ENCODE data around the gene FGGY. TPM values are rescaled to one million over a fixed set of nuclear protein-coding genes. Genes with fewer than 3 reads are reported as not detected.

Gene FGGY
- total and polyA plus RNA-seq, 4 donors: 16.0 to 67.0 (median 43.4) TPM

DNA sequence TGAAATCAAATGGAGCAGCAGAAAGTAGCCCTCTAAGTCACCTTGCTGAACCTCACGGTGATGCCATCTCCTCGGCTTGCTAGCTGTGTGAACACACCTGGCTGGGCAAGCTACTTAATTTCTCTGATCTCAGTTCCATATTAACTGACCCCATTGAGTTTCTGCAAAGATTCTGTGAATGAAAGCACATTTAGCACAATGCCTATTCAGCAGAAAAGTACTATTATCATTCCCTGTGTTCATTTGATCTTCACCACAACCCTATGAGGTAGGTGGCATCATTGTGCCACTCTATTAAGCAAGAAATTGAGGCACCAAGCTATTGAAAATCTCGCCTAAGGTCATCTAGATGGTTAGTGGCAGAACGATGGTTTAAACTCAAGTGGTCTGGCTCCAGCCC lies 387.8 kb downstream of the FGGY start:
- peaks cover 0 to 3% (median 0%) of the 10 kb centered on the region in 4 donors for H3K4me1 ChIP-seq (ENCODE audit: control insufficient read depth in 4 of 4, insufficient read depth in 4 of 4, low read length in 3 of 4)
- H3K36me3 ChIP-seq (ENCODE audit: control insufficient read depth in 4 of 4, insufficient read depth in 3 of 4, low read depth in 1 of 4, low read length in 3 of 4): peaks cover 3 to 14% (median 10%) of the 10 kb centered on the region in 4 donors
- DNase-seq (ENCODE audit: low spot score): no peak
- H3K27ac ChIP-seq (ENCODE audit: low read depth in 1 of 2, low read length in 2 of 2): no peak overlapping the region
- no peak overlapping the region for H3K9ac ChIP-seq (ENCODE audit: low read depth in 1 of 2, low read length in 2 of 2)
- no peaks in the 10 kb centered on the region for H3K27me3 ChIP-seq (ENCODE audit: control insufficient read depth in 4 of 4, insufficient read depth in 4 of 4, low read length in 3 of 4)
- TF ChIP-seq RXRA (IDR thresholded peaks at IDR 0.05) (no peak), RAD21 (IDR thresholded peaks at IDR 0.05) (no peak), NR2F2 (IDR thresholded peaks at IDR 0.05) (no peak), JUND (IDR thresholded peaks at IDR 0.05) (no peak), YY1 (IDR thresholded peaks at IDR 0.05) (no peak)
- TF ChIP-seq, protein P1, sequence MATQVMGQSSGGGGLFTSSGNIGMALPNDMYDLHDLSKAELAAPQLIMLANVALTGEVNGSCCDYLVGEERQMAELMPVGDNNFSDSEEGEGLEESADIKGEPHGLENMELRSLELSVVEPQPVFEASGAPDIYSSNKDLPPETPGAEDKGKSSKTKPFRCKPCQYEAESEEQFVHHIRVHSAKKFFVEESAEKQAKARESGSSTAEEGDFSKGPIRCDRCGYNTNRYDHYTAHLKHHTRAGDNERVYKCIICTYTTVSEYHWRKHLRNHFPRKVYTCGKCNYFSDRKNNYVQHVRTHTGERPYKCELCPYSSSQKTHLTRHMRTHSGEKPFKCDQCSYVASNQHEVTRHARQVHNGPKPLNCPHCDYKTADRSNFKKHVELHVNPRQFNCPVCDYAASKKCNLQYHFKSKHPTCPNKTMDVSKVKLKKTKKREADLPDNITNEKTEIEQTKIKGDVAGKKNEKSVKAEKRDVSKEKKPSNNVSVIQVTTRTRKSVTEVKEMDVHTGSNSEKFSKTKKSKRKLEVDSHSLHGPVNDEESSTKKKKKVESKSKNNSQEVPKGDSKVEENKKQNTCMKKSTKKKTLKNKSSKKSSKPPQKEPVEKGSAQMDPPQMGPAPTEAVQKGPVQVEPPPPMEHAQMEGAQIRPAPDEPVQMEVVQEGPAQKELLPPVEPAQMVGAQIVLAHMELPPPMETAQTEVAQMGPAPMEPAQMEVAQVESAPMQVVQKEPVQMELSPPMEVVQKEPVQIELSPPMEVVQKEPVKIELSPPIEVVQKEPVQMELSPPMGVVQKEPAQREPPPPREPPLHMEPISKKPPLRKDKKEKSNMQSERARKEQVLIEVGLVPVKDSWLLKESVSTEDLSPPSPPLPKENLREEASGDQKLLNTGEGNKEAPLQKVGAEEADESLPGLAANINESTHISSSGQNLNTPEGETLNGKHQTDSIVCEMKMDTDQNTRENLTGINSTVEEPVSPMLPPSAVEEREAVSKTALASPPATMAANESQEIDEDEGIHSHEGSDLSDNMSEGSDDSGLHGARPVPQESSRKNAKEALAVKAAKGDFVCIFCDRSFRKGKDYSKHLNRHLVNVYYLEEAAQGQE (IDR thresholded peaks at IDR 0.05): no peak
- H3K4me3 ChIP-seq (ENCODE audit: low read depth in 1 of 3, low read length in 3 of 3): no peak overlapping the region
- 95% methylated on average over 4 of the region's 4 CpGs for WGBS
- H3K9me3 ChIP-seq (ENCODE audit: control insufficient read depth in 4 of 4, low read length in 3 of 4): no peaks in the 10 kb centered on the region

DNA sequence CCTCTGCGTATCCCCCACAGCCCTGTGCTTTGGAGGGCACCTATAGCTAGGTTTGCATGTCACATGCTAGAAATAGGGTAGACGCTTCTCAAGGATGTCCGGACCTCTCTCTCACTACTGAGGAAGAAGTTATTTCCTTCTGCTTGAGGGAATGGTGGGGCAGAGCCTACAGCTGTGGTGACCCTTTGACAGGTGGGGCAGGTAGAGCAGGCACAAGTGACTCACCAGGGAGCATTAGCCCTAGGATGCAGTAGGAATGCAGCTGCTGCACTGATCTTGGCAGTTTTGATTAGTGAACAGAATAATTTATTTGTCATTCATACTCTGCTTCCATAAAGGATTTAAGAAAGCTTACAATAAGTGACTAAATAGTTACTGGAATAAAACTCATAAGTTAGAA lies 388.2 kb downstream of the FGGY start:
- no peak for DNase-seq (ENCODE audit: low spot score)
- Histone ChIP-seq H3K9me3 (ENCODE audit: control insufficient read depth in 4 of 4, low read length in 3 of 4) (no peaks in the 10 kb centered on the region), H3K27ac (ENCODE audit: low read depth in 1 of 2, low read length in 2 of 2) (no peak overlapping the region), H3K4me3 (ENCODE audit: low read depth in 1 of 3, low read length in 3 of 3) (no peak overlapping the region), H3K9ac (ENCODE audit: low read depth in 1 of 2, low read length in 2 of 2) (no peak overlapping the region), H3K27me3 (ENCODE audit: control insufficient read depth in 4 of 4, insufficient read depth in 4 of 4, low read length in 3 of 4) (no peaks in the 10 kb centered on the region), H3K4me1 (ENCODE audit: control insufficient read depth in 4 of 4, insufficient read depth in 4 of 4, low read length in 3 of 4) (peaks cover 0 to 3% (median 0%) of the 10 kb centered on the region in 4 donors), H3K36me3 (ENCODE audit: control insufficient read depth in 4 of 4, insufficient read depth in 3 of 4, low read depth in 1 of 4, low read length in 3 of 4) (peaks cover 6 to 14% (median 10%) of the 10 kb centered on the region in 4 donors)
- TF ChIP-seq RAD21 (IDR thresholded peaks at IDR 0.05): no peak
- TF ChIP-seq TAF1 (conservative IDR thresholded peaks at IDR 0.05): no peak
- TF ChIP-seq, protein P1 (IDR thresholded peaks at IDR 0.05): no peak
- TF ChIP-seq, protein P2, sequence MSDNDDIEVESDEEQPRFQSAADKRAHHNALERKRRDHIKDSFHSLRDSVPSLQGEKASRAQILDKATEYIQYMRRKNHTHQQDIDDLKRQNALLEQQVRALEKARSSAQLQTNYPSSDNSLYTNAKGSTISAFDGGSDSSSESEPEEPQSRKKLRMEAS (IDR thresholded peaks at IDR 0.05): no peak
- no peak for TF ChIP-seq JUND (IDR thresholded peaks at IDR 0.05)
- TF ChIP-seq FOXA1 (IDR thresholded peaks at IDR 0.05): no peak
- no peak for TF ChIP-seq GABPA (IDR thresholded peaks at IDR 0.05 in 1 of 2, conservative IDR thresholded peaks at IDR 0.05 in 1 of 2)
- no peak for TF ChIP-seq FOXA2 (IDR thresholded peaks at IDR 0.05)
- no peak for TF ChIP-seq RXRA (IDR thresholded peaks at IDR 0.05)
- TF ChIP-seq, protein P3, sequence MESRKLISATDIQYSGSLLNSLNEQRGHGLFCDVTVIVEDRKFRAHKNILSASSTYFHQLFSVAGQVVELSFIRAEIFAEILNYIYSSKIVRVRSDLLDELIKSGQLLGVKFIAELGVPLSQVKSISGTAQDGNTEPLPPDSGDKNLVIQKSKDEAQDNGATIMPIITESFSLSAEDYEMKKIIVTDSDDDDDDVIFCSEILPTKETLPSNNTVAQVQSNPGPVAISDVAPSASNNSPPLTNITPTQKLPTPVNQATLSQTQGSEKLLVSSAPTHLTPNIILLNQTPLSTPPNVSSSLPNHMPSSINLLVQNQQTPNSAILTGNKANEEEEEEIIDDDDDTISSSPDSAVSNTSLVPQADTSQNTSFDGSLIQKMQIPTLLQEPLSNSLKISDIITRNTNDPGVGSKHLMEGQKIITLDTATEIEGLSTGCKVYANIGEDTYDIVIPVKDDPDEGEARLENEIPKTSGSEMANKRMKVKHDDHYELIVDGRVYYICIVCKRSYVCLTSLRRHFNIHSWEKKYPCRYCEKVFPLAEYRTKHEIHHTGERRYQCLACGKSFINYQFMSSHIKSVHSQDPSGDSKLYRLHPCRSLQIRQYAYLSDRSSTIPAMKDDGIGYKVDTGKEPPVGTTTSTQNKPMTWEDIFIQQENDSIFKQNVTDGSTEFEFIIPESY (IDR thresholded peaks at IDR 0.05): no peak
- no peak for TF ChIP-seq NR2F2 (IDR thresholded peaks at IDR 0.05)
- TF ChIP-seq HNF4A (conservative IDR thresholded peaks at IDR 0.05): no peak
- TF ChIP-seq EGR1 (IDR thresholded peaks at IDR 0.05; ENCODE audit: low read depth in 2 of 2): no peak
- TF ChIP-seq HNF4G (IDR thresholded peaks at IDR 0.05): no peak
- 97% methylated on average over 3 of the region's 3 CpGs for WGBS

Data from liver (tissue), 9 donors.